Measurements from ENCODE around the gene NDUFS4.
"Not testable (repeated sequence)": the region's sequence is repeated elsewhere in the genome, so short reads cannot be mapped to it uniquely, and the experiment has no call there.

The NDUFS4 gene

DNA sequence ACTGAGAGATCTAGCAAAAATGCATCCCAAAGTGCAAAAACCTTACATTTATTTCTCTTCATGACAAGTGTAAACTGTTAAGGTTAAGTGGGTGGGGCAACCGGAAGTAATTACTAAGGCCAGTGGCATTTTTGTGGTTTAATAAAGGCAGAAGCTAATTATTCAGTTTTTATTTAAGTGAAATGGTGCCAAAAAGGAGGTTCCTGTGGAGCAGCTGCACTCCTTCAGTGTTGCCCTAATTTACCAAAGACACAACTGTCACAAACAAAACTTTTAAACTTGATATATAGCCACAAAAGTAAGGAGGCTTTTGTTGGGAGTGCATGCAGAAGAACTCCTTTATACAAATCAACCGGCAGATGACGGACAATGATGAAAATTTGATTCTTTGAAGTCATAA, 81.6 kb downstream of the NDUFS4 start:
- H3K27ac ChIP-seq, result no peak overlapping the region
- no peaks in the 10 kb centered on the region for H3K36me3 ChIP-seq (ENCODE audit: insufficient read depth)
- no peaks in the 10 kb centered on the region for H3K27me3 ChIP-seq (ENCODE audit: insufficient read depth, low read depth)
- H3K4me1 ChIP-seq (ENCODE audit: low read depth, poor library complexity, severe bottlenecking), result no peaks in the 10 kb centered on the region
- H3K4me3 ChIP-seq (IDR thresholded peaks at IDR 0.05; ENCODE audit: insufficient read depth, low read depth, low read length), result no peak overlapping the region
- H3K79me2 ChIP-seq (ENCODE audit: insufficient read depth, low read depth), result no peaks in the 10 kb centered on the region
- H3K9ac ChIP-seq, result no peak overlapping the region
- no peaks in the 10 kb centered on the region for H4K20me1 ChIP-seq (ENCODE audit: insufficient read depth)
- H3K4me2 ChIP-seq, result no peak overlapping the region
- no peak overlapping the region for H2AFZ ChIP-seq (ENCODE audit: low read depth)
- TF ChIP-seq, protein P1, sequence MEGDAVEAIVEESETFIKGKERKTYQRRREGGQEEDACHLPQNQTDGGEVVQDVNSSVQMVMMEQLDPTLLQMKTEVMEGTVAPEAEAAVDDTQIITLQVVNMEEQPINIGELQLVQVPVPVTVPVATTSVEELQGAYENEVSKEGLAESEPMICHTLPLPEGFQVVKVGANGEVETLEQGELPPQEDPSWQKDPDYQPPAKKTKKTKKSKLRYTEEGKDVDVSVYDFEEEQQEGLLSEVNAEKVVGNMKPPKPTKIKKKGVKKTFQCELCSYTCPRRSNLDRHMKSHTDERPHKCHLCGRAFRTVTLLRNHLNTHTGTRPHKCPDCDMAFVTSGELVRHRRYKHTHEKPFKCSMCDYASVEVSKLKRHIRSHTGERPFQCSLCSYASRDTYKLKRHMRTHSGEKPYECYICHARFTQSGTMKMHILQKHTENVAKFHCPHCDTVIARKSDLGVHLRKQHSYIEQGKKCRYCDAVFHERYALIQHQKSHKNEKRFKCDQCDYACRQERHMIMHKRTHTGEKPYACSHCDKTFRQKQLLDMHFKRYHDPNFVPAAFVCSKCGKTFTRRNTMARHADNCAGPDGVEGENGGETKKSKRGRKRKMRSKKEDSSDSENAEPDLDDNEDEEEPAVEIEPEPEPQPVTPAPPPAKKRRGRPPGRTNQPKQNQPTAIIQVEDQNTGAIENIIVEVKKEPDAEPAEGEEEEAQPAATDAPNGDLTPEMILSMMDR (conservative IDR thresholded peaks at IDR 0.05; ENCODE audit: low read depth, low read length), result no peak

DNA sequence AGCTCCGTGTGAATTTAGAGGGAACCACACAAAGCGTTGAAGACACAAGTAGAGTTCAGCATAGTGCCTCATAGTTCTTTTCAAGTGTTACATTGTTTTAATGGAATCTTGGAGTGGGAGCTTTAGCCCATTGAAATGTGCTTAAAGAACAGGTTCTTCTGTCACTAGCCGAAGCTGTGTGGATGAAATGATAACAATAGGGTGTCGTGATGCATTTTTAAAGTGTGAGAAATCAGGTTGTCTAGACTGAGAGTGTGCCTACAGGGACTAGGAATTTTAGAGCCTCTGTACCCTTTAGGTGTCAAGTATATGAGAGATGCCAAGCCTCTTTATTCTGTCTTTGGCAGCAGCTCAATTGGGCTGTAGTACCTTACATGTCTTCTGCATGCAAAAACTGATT, 83.0 kb downstream of the NDUFS4 start:
- Histone ChIP-seq H3K79me2 (ENCODE audit: insufficient read depth, low read depth) (no peaks in the 10 kb centered on the region), H4K20me1 (ENCODE audit: insufficient read depth) (no peaks in the 10 kb centered on the region), H2AFZ (ENCODE audit: low read depth) (no peak overlapping the region), H3K27me3 (ENCODE audit: insufficient read depth, low read depth) (no peaks in the 10 kb centered on the region), H3K4me3 (IDR thresholded peaks at IDR 0.05; ENCODE audit: insufficient read depth, low read depth, low read length) (no peak overlapping the region), H3K4me1 (ENCODE audit: low read depth, poor library complexity, severe bottlenecking) (no peaks in the 10 kb centered on the region), H3K36me3 (ENCODE audit: insufficient read depth) (no peaks in the 10 kb centered on the region), H3K9ac (no peak overlapping the region), H3K4me2 (no peak overlapping the region), H3K27ac (no peak overlapping the region)
- TF ChIP-seq, protein P1 (conservative IDR thresholded peaks at IDR 0.05; ENCODE audit: low read depth, low read length), result no peak

DNA sequence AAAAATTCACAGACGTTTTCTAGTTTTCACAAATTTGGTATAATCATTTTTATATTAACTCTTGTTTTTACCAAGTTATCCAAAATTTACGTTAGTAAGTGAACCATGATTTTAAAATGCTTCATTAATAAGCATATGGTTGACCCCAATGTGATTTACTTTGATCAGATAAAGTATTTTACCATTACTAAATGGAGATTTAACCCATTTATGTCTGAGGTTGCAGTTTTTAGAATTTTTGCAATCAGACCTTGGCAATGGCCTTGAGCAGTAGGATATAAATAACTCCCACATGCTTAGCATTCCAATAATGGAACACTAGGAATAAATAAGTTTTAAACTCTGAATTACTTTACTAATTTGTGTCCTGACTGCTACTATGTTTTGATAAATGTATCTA, 84.6 kb downstream of the NDUFS4 start:
- Histone ChIP-seq H3K4me3 (IDR thresholded peaks at IDR 0.05; ENCODE audit: insufficient read depth, low read depth, low read length) (no peak overlapping the region), H3K9ac (no peak overlapping the region), H3K79me2 (ENCODE audit: insufficient read depth, low read depth) (no peaks in the 10 kb centered on the region), H3K36me3 (ENCODE audit: insufficient read depth) (no peaks in the 10 kb centered on the region), H2AFZ (ENCODE audit: low read depth) (no peak overlapping the region), H3K27me3 (ENCODE audit: insufficient read depth, low read depth) (no peaks in the 10 kb centered on the region), H3K4me2 (no peak overlapping the region), H3K27ac (no peak overlapping the region), H4K20me1 (ENCODE audit: insufficient read depth) (no peaks in the 10 kb centered on the region; the same call in 1 of the 2 replicates), H3K4me1 (ENCODE audit: low read depth, poor library complexity, severe bottlenecking) (no peaks in the 10 kb centered on the region)
- TF ChIP-seq, protein P1 (conservative IDR thresholded peaks at IDR 0.05; ENCODE audit: low read depth, low read length), result no peak

DNA sequence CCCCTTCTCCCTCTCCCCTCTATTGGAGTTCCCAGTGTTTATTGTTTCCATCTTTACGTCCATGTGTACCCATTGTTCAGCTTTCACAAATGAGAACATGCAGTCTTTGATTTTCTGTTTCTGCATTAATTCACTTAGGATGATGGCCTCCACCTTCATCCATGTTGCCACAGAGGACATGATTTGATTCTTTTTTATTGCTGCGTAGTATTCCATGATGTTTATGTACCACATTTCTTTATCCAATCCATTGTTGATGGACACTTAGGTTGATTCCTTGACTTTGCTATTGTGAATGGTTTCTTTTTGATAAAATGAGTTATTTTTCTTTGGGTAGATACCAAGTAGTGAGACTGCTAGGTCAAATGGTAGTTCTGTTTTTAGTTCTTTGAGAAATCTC, 88.9 kb downstream of the NDUFS4 start:
- H4K20me1 ChIP-seq (ENCODE audit: insufficient read depth), result no peaks in the 10 kb centered on the region; the same call in 1 of the 2 replicates
- H3K27me3 ChIP-seq (ENCODE audit: insufficient read depth, low read depth), result no peaks in the 10 kb centered on the region
- H3K27ac ChIP-seq, result no peak overlapping the region
- no peak overlapping the region for H3K4me2 ChIP-seq
- TF ChIP-seq, protein P1 (conservative IDR thresholded peaks at IDR 0.05; ENCODE audit: low read depth, low read length), result no peak
- no peak overlapping the region for H3K9ac ChIP-seq
- H3K4me1 ChIP-seq (ENCODE audit: low read depth, poor library complexity, severe bottlenecking), result no peaks in the 10 kb centered on the region
- no peak overlapping the region for H3K4me3 ChIP-seq (IDR thresholded peaks at IDR 0.05; ENCODE audit: insufficient read depth, low read depth, low read length)
- no peak overlapping the region for H2AFZ ChIP-seq (ENCODE audit: low read depth)
- H3K36me3 ChIP-seq (ENCODE audit: insufficient read depth), result no peaks in the 10 kb centered on the region
- no peaks in the 10 kb centered on the region for H3K79me2 ChIP-seq (ENCODE audit: insufficient read depth, low read depth)

DNA sequence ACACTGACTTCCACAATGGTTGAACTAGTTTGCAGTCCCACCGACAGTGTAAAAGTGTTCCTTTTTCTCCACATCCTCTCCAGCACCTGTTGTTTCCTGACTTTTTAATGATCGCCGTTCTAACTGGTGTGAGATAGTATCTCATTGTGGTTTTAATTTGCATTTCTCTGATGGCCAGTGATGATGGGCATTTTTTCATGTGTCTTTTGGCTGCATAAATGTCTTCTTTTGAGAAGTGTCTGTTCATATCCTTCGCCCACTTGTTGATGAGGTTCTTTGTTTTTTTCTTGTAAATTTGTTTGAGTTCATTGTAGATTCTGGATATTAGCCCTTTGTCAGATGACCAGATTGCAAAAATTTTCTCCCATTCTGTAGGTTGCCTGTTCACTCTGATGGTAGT, 100.1 kb downstream of the NDUFS4 start:
- not testable (repeated sequence) for H3K4me3 ChIP-seq (IDR thresholded peaks at IDR 0.05; ENCODE audit: insufficient read depth, low read depth, low read length); H3K79me2 ChIP-seq (ENCODE audit: insufficient read depth, low read depth); H3K36me3 ChIP-seq (ENCODE audit: insufficient read depth); H3K4me2 ChIP-seq; H3K27me3 ChIP-seq (ENCODE audit: insufficient read depth, low read depth); H4K20me1 ChIP-seq (ENCODE audit: insufficient read depth); H3K27ac ChIP-seq; H2AFZ ChIP-seq (ENCODE audit: low read depth); H3K4me1 ChIP-seq (ENCODE audit: low read depth, poor library complexity, severe bottlenecking); H3K9ac ChIP-seq

DNA sequence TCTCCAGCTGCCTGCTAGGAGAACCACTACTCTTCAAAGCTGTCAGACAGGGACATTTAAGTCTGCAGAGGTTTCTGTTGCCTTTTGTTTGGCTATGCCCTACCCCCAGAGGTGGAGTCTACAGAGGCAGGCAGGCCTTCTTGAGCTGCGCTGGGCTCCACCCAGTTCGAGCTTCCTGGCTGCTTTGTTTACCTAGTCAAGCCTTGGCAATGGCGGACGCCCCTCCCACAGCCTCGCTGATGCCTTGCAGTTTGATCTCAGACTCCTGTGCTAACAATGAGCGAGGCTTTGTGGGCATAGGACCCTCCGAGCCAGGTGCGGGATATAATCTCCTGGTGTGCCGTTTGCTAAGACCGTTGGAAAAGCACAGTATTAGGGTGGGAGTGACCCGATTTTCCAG, 104.9 kb downstream of the NDUFS4 start:
- H3K36me3 ChIP-seq (ENCODE audit: insufficient read depth); H3K9ac ChIP-seq; H4K20me1 ChIP-seq (ENCODE audit: insufficient read depth); H3K27me3 ChIP-seq (ENCODE audit: insufficient read depth, low read depth); H3K4me3 ChIP-seq (IDR thresholded peaks at IDR 0.05; ENCODE audit: insufficient read depth, low read depth, low read length); H3K4me1 ChIP-seq (ENCODE audit: low read depth, poor library complexity, severe bottlenecking); H2AFZ ChIP-seq (ENCODE audit: low read depth); H3K79me2 ChIP-seq (ENCODE audit: insufficient read depth, low read depth); H3K4me2 ChIP-seq; H3K27ac ChIP-seq: not testable (repeated sequence)

All from KMS-11 (cell line).